HepG2 (cell line): ENCODE data around the gene C1QTNF12. TPM values are rescaled to one million over a fixed set of nuclear protein-coding genes. Genes with fewer than 3 reads are reported as not detected.
A peak's percentile ranks its signal among the peaks of the same experiment; 100 is the strongest.

ENCODE experiments used
- ATAC-seq: fragments of 200-7000 bp; cut with Tn5 transposase; 3 replicates; pipeline ENCODE4 v1.9.1; 2020; ENCODE audit warnings: mild to moderate bottlenecking, moderate library complexity
- BruUV-seq: library from RNA; stranded (reverse); fragments of 400-500 nt; replicated peaks from 2 replicates; lab custom pipeline; 2021; lab: Mats Ljungman, UMichigan
- CTCF ChIA-PET: fragments of 300-600 bp; formaldehyde crosslinking; extraction: SDS; loops from one replicate; lab custom pipeline; 2021; ENCODE audit warnings: low total read pairs, inconsistent platforms, low intra/inter-chr PET ratio; lab: Yijun Ruan, JAX
- POLR2A ChIA-PET: fragments of 350-600 bp; sonication (Branson Sonifier 250); formaldehyde crosslinking; loops from one replicate; lab custom pipeline; 2020; ENCODE audit warnings: antibody characterized with exemption, inconsistent platforms; lab: Yijun Ruan, JAX
- DNase-seq: peaks from one replicate; pipeline ENCODE4 v3.0.0-alpha.2; 2015; ENCODE audit warnings: low spot score
- FAIRE-seq: peaks from 3 replicates; lab custom pipeline; 2011; peaks lifted over from hg19 to GRCh38; lab: Jason Lieb, UNC
- H2AFZ ChIP-seq: one replicate; pipeline ENCODE4 v1.6.1; 2011; ENCODE audit warnings: low read length, inconsistent platforms
- H3K27ac ChIP-seq: fragments of 300-600 bp; 3 replicates; pipeline ENCODE4 v1.8.0; 2011; ENCODE audit warnings: mixed run types, mild to moderate bottlenecking, mixed read lengths, low read length, inconsistent platforms; ENCODE audit not compliant: insufficient read depth; ENCODE audit errors: extremely low read length
- H3K27me3 ChIP-seq, 2 experiments: fragments of 200-600 bp in 1 of 2; 2 replicates in 1 of 2; 3 replicates in 1 of 2; pipeline versions ENCODE4 v1.6.0 to v1.8.0; 2011; ENCODE audit warnings: low read length in 2 of 2, mild to moderate bottlenecking in 2 of 2, moderate library complexity in 2 of 2, inconsistent platforms in 1 of 2; ENCODE audit not compliant: insufficient read depth in 2 of 2, control insufficient read depth in 1 of 2
- H3K36me3 ChIP-seq, 2 experiments: fragments of 200-600 bp in 1 of 2; replicated peaks in 1 of 2; 2 replicates in 1 of 2; 3 replicates in 1 of 2; pipeline versions ENCODE4 v1.5.1 to v1.8.0; 2011; ENCODE audit warnings: low read length in 2 of 2, inconsistent platforms in 1 of 2; ENCODE audit not compliant: insufficient read depth in 2 of 2, control insufficient read depth in 1 of 2
- H3K4me1 ChIP-seq: 2 replicates; pipeline ENCODE4 v1.5.1; 2012; ENCODE audit warnings: low read length, inconsistent platforms; ENCODE audit not compliant: insufficient read depth
- H3K4me2 ChIP-seq: 2 replicates; pipeline ENCODE4 v1.6.0; 2011; ENCODE audit warnings: low read depth, low read length, inconsistent platforms
- H3K4me3 ChIP-seq, 3 experiments: fragments of 200-600 bp in 1 of 3; sonication (generic), shearing (Covaris generic) in 1 of 3; replicated peaks in 1 of 3; 2 replicates each; pipeline ENCODE4 v1.5.1; 2011 to 2016; ENCODE audit warnings: low read length in 3 of 3, inconsistent platforms in 2 of 3, low read depth in 2 of 3, mild to moderate bottlenecking in 2 of 3, control low read depth in 1 of 3, mixed read lengths in 1 of 3; ENCODE audit not compliant: insufficient read depth in 1 of 3
- H3K79me2 ChIP-seq: one replicate; pipeline ENCODE4 v1.6.1; 2011; ENCODE audit warnings: low read length, inconsistent platforms; ENCODE audit not compliant: insufficient read depth
- H3K9ac ChIP-seq: 2 replicates; pipeline ENCODE4 v1.6.0; 2011; ENCODE audit warnings: mild to moderate bottlenecking, low read depth, low read length, inconsistent platforms; ENCODE audit not compliant: insufficient read depth
- H3K9me3 ChIP-seq: 2 replicates; pipeline ENCODE4 v1.5.1; 2012; ENCODE audit warnings: mild to moderate bottlenecking, low read length
- H4K20me1 ChIP-seq: 2 replicates; pipeline ENCODE4 v1.6.0; 2011; ENCODE audit warnings: inconsistent platforms, mild to moderate bottlenecking, low read length, moderate library complexity; ENCODE audit not compliant: insufficient read depth
- DR1 ChIP-seq: sonication (generic); formaldehyde crosslinking; IDR thresholded peaks from 2 replicates; pipeline ENCODE4 v1.8.0; 2021; ENCODE audit warnings: mild to moderate bottlenecking, missing genetic modification reagents, inconsistent platforms
- ETV5 ChIP-seq: IDR thresholded peaks from 2 replicates; pipeline ENCODE4 v1.6.1; 2018; ENCODE audit warnings: missing biosample characterization, missing genetic modification reagents, inconsistent platforms, borderline replicate concordance
- HCFC1 ChIP-seq: fragments of 150-350 bp; IDR thresholded peaks from 2 replicates; pipeline ENCODE4 v1.6.1; 2014; ENCODE audit warnings: low read depth, low read length
- KLF12 ChIP-seq: sonication (generic); formaldehyde crosslinking; IDR thresholded peaks from 2 replicates; pipeline ENCODE4 v1.4.0; 2020; ENCODE audit warnings: missing genetic modification reagents, borderline replicate concordance
- NFRKB ChIP-seq: fragments of 450-650 bp; IDR thresholded peaks from 2 replicates; pipeline ENCODE4 v1.6.1; 2017
- NONO ChIP-seq, 2 experiments: fragments of 450-650 bp in 1 of 2; sonication (generic) in 1 of 2; formaldehyde crosslinking in 1 of 2; IDR thresholded peaks in 1 of 2; conservative IDR thresholded peaks in 1 of 2; 2 replicates each; pipeline versions ENCODE4 v1.6.1 to v1.8.0; 2017 to 2022; ENCODE audit warnings: mild to moderate bottlenecking in 1 of 2, missing genetic modification reagents in 1 of 2, moderate library complexity in 1 of 2
- RXRB ChIP-seq: IDR thresholded peaks from 2 replicates; pipeline ENCODE4 v1.6.1; 2016; ENCODE audit warnings: borderline replicate concordance, missing genetic modification reagents, missing compliant biosample characterization
- SIN3A ChIP-seq: IDR thresholded peaks from 2 replicates; pipeline ENCODE4 v1.6.1; 2011; ENCODE audit warnings: low read depth, mild to moderate bottlenecking, control low read depth, low read length, borderline replicate concordance
- ZMYM3 ChIP-seq: sonication (generic); formaldehyde crosslinking; IDR thresholded peaks from 2 replicates; pipeline ENCODE4 v1.5.1; 2020; ENCODE audit warnings: mild to moderate bottlenecking, missing genetic modification reagents
- ZMYM4 ChIP-seq: sonication (generic); formaldehyde crosslinking; IDR thresholded peaks from 2 replicates; pipeline ENCODE4 v1.8.1; 2023; ENCODE audit warnings: mild to moderate bottlenecking, missing genetic modification reagents
- ZNF10 ChIP-seq: sonication (generic); formaldehyde crosslinking; IDR thresholded peaks from 2 replicates; pipeline ENCODE4 v1.4.0; 2020; ENCODE audit warnings: mild to moderate bottlenecking, low read depth, missing genetic modification reagents, borderline replicate concordance
- ZNF24 ChIP-seq: fragments of 450-650 bp; IDR thresholded peaks from 2 replicates; pipeline ENCODE4 v1.6.1; 2017; ENCODE audit warnings: antibody characterized with exemption, mild to moderate bottlenecking
- ZNF383 ChIP-seq: sonication (generic); formaldehyde crosslinking; IDR thresholded peaks from 2 replicates; pipeline ENCODE4 v1.4.0; 2020; ENCODE audit warnings: missing genetic modification reagents, mild to moderate bottlenecking, borderline replicate concordance
- ZNF652 ChIP-seq: IDR thresholded peaks from 2 replicates; pipeline ENCODE4 v1.6.1; 2016; ENCODE audit warnings: low read depth, borderline replicate concordance
- ZNF761 ChIP-seq: sonication (generic); formaldehyde crosslinking; conservative IDR thresholded peaks from 2 replicates; pipeline ENCODE4 v1.4.0; 2020; ENCODE audit warnings: mild to moderate bottlenecking, missing genetic modification reagents
- ZSCAN25 ChIP-seq: sonication (generic); formaldehyde crosslinking; IDR thresholded peaks from 2 replicates; pipeline ENCODE4 v1.8.0; 2022; ENCODE audit warnings: mild to moderate bottlenecking, missing genetic modification reagents
- ZZZ3 ChIP-seq: sonication (generic); formaldehyde crosslinking; IDR thresholded peaks from 2 replicates; pipeline ENCODE4 v1.4.0; 2020; ENCODE audit warnings: missing genetic modification reagents, mild to moderate bottlenecking, borderline replicate concordance
- WGBS: methylation state at CpG from one replicate; pipeline ENCODE4 v1.1.6; 2017; ENCODE audit warnings: low lambda C conversion rate; 5-methylcytosine and 5-hydroxymethylcytosine counted together
- in situ Hi-C: cut with HindIII; loops from 2 replicates; pipeline ENCODE4 v1.10.0; 2017; ENCODE audit warnings: low pct_unique_long_range_greater_than_20kb; ENCODE audit not compliant: extremely low pct_ligation_motif_present
- intact Hi-C: fragments of 100-400 bp; cut with micrococcal nuclease; formaldehyde crosslinking; loops from one replicate; pipeline ENCODE4 v1.10.0; 2022; ENCODE audit not compliant: unreplicated experiment
- polyA plus RNA-seq, 8 experiments: library from polyadenylated mRNA; depleted of rRNA in 3 of 8; stranded (reverse) in 7 of 8; unstranded in 1 of 8; fragments of >200 nt; fragmentation: Illumina TruSeq in 4 of 8; extraction: Trizol in 4 of 8; gene quantifications; 2 replicates each; pipeline versions ENCODE4 v1.2.1 to v1.2.3, GENCODE V29; 2011 to 2016; ENCODE audit warnings: low read depth in 4 of 8, missing spikeins in 1 of 8, mixed read lengths in 1 of 8; ENCODE audit not compliant: insufficient read depth in 1 of 8
- total RNA-seq, 5 experiments: library from RNA; depleted of rRNA; stranded (reverse); fragments of >200 nt; fragmentation: Illumina TruSeq; extraction: Trizol; gene quantifications; 2 replicates each; pipeline ENCODE4 v1.2.3, GENCODE V29; 2016; ENCODE audit warnings: low read depth in 1 of 5
- TF ChIP-seq, protein P1 (sequence below): sonication (generic); formaldehyde crosslinking; IDR thresholded peaks from 2 replicates; pipeline ENCODE4 v1.5.1; 2020; ENCODE audit warnings: missing genetic modification reagents, mild to moderate bottlenecking, borderline replicate concordance
- TF ChIP-seq, protein P2 (sequence below): sonication (generic); formaldehyde crosslinking; conservative IDR thresholded peaks from 2 replicates; pipeline ENCODE4 v1.8.0; 2022; ENCODE audit warnings: missing genetic modification reagents
- TF ChIP-seq, protein P3 (sequence below): sonication (generic); formaldehyde crosslinking; IDR thresholded peaks from 2 replicates; pipeline ENCODE4 v1.4.0; 2020; ENCODE audit warnings: mild to moderate bottlenecking, low read depth, missing genetic modification reagents
- TF ChIP-seq, protein P4 (sequence below): sonication (generic); formaldehyde crosslinking; IDR thresholded peaks from 2 replicates; pipeline ENCODE4 v1.4.0; 2020; ENCODE audit warnings: missing genetic modification reagents

The C1QTNF12 gene
- total and polyA plus RNA-seq, 2 of the 13 experiments (the other 11 are each of a cell fraction or from before 2014, with no cell fraction given): 0.18 to 0.64 TPM

DNA sequence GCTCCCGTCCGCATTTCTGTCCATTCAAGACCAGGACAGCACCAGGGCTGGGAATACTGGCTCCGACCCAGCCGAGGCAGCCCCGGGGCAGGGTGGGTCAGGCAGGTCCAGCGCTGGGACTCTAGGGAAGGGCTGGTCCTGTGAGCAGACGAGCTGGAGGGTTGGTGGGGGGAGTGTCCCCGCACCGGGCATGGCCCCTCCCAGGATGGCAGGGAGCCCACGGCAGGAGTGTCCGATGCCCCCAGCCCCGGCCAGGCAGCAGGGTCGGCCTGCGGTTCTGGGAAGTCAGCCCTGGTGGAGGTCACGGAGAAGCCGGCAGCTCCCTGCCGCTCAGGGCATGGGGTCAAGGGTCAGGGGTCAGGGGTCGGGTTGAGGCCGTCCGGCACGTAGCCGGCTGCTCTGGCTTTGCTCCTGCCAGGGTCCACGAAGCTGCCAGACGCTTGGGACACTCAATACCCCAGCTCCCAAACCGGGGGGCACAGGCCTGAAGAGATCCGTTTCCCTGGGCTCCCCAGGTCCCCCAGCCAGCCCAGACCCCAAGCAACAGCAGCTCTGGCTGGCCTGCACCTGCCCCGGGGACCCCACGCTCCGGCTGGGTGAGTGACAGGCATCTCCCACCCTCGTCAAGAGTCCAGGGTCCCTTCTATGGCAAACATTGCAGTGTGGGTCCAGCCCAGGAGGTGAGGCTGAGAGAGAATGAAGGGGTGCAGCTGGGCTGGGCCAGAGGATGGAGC, 6.7 kb downstream of the C1QTNF12 start:
- CTCF ChIA-PET: no interaction called here
- DNase-seq: peak; percentile 28
- peak overlapping the region; percentile 55 for H3K9ac ChIP-seq
- no TSS peak for BruUV-seq
- WGBS: no CpG with 5 or more reads among the region's 30 CpGs
- POLR2A ChIA-PET: interaction anchor here (0.8 to 2.7 kb wide), 8 partner anchors 9 to 221 kb away, joined by 3 to 26 read pairs (median 4); partner anchors contain the start of gene UBE2J2
- no peak overlapping the region for H2AFZ ChIP-seq
- intact Hi-C loops: loop anchor here (10.0 kb wide), 2 partner anchors 65 to 235 kb away; partner anchors contain the start of genes HES4 and TTLL10
- no peaks in the 10 kb centered on the region; a peak in 1 of 5 replicates for H3K27me3 ChIP-seq
- H3K79me2 ChIP-seq: no peaks in the 10 kb centered on the region
- peak; percentile 4 for ATAC-seq
- H3K36me3 ChIP-seq: no peaks in the 10 kb centered on the region
- H4K20me1 ChIP-seq: no peaks in the 10 kb centered on the region
- peak overlapping the region; percentile 87 for H3K4me2 ChIP-seq
- H3K4me1 ChIP-seq: peaks cover 71% of the 10 kb centered on the region
- H3K27ac ChIP-seq: peak overlapping the region; percentile 53
- in situ Hi-C loops: no loop called here
- H3K4me3 ChIP-seq: peak overlapping the region; percentile 39 to 80 (median 55)
- H3K9me3 ChIP-seq: no peaks in the 10 kb centered on the region
- FAIRE-seq: no peak
- no peak for TF ChIP-seq NONO (IDR thresholded peaks at IDR 0.05)
- no peak; the same call in none of the 2 replicates for TF ChIP-seq NONO (CRISPR knock-in tag; conservative IDR thresholded peaks at IDR 0.05)
- TF ChIP-seq NFRKB: no peak
- TF ChIP-seq ETV5 (CRISPR knock-in tag): no peak
- no peak for TF ChIP-seq ZNF24
- TF ChIP-seq, protein P1, sequence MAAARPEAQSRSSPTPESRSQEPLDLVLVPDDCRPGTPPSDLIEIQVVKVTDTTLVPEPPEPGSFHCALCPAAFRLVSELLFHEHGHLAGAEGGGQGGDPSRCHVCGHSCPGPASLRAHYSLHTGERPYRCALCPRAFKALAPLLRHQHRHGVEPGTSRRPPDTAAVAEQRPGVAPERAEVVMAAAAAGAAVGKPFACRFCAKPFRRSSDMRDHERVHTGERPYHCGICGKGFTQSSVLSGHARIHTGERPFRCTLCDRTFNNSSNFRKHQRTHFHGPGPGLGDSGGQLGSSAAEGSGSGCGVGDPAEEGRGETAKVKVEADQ: peak; percentile 27; the same call in 1 of the 2 replicates
- TF ChIP-seq ZNF383 (CRISPR knock-in tag): no peak
- TF ChIP-seq KLF12 (CRISPR knock-in tag): 0 out of 2 replicates have a peak, but pooled peaks have one; percentile 35
- no peak for TF ChIP-seq DR1
- peak; percentile 77; the same call in 1 of the 2 replicates for TF ChIP-seq RXRB (CRISPR knock-in tag)
- no peak for TF ChIP-seq HCFC1
- TF ChIP-seq, protein P2, sequence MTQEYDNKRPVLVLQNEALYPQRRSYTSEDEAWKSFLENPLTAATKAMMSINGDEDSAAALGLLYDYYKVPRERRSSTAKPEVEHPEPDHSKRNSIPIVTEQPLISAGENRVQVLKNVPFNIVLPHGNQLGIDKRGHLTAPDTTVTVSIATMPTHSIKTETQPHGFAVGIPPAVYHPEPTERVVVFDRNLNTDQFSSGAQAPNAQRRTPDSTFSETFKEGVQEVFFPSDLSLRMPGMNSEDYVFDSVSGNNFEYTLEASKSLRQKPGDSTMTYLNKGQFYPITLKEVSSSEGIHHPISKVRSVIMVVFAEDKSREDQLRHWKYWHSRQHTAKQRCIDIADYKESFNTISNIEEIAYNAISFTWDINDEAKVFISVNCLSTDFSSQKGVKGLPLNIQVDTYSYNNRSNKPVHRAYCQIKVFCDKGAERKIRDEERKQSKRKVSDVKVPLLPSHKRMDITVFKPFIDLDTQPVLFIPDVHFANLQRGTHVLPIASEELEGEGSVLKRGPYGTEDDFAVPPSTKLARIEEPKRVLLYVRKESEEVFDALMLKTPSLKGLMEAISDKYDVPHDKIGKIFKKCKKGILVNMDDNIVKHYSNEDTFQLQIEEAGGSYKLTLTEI (CRISPR knock-in tag): no peak
- no peak for TF ChIP-seq ZMYM3 (CRISPR knock-in tag)
- no peak for TF ChIP-seq ZNF652 (CRISPR knock-in tag)
- TF ChIP-seq, protein P3, sequence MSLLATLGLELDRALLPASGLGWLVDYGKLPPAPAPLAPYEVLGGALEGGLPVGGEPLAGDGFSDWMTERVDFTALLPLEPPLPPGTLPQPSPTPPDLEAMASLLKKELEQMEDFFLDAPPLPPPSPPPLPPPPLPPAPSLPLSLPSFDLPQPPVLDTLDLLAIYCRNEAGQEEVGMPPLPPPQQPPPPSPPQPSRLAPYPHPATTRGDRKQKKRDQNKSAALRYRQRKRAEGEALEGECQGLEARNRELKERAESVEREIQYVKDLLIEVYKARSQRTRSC (CRISPR knock-in tag): no peak
- TF ChIP-seq ZSCAN25 (CRISPR knock-in tag): peak; percentile 74; the same call in 1 of the 2 replicates
- TF ChIP-seq ZNF761 (CRISPR knock-in tag): no peak
- TF ChIP-seq SIN3A: peak; percentile 56; the same call in 1 of the 2 replicates
- TF ChIP-seq, protein P4, sequence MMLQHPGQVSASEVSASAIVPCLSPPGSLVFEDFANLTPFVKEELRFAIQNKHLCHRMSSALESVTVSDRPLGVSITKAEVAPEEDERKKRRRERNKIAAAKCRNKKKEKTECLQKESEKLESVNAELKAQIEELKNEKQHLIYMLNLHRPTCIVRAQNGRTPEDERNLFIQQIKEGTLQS: no peak
- TF ChIP-seq ZMYM4 (CRISPR knock-in tag): no peak
- no peak; the same call in 1 of the 2 replicates for TF ChIP-seq ZZZ3 (CRISPR knock-in tag)
- TF ChIP-seq ZNF10 (CRISPR knock-in tag): no peak
